MM.1S (cell line): ENCODE results near the gene EFNB1.

ENCODE experiments used
- DNase-seq: peaks from one replicate; pipeline ENCODE4 v3.0.0-alpha.2; 2015
- H2AFZ ChIP-seq: fragments of 300-600 bp; sonication (generic); 2 replicates; pipeline ENCODE4 v1.6.0; 2016; ENCODE audit warnings: antibody characterized with exemption, low read length
- H3F3A ChIP-seq: fragments of 300-600 bp; sonication (generic); 2 replicates; pipeline ENCODE4 v1.6.1; 2016; ENCODE audit warnings: mild to moderate bottlenecking, antibody characterized with exemption, low read length, moderate library complexity, mixed read lengths; ENCODE audit not compliant: insufficient read depth
- H3K27ac ChIP-seq: fragments of 300-600 bp; sonication (generic); 2 replicates; pipeline ENCODE4 v1.5.1; 2016; ENCODE audit warnings: mild to moderate bottlenecking, low read length
- H3K27me3 ChIP-seq: fragments of 300-600 bp; sonication (generic); replicated peaks from 2 replicates; pipeline ENCODE4 v1.6.0; 2016; ENCODE audit warnings: low read length; ENCODE audit not compliant: insufficient read depth
- H3K36me3 ChIP-seq: fragments of 300-600 bp; sonication (generic); replicated peaks from 2 replicates; pipeline ENCODE4 v1.6.1; 2016; ENCODE audit warnings: mild to moderate bottlenecking, low read length, mixed read lengths; ENCODE audit not compliant: insufficient read depth
- H3K4me1 ChIP-seq: fragments of 300-600 bp; sonication (generic); 2 replicates; pipeline ENCODE4 v1.6.1; 2016; ENCODE audit warnings: low read length, mixed read lengths
- H3K4me2 ChIP-seq: fragments of 300-600 bp; sonication (generic); 2 replicates; pipeline ENCODE4 v1.6.0; 2016; ENCODE audit warnings: low read depth, low read length
- H3K4me3 ChIP-seq: fragments of 300-600 bp; sonication (generic); 2 replicates; pipeline ENCODE4 v1.5.1; 2016; ENCODE audit warnings: low read length, mixed read lengths
- H3K79me2 ChIP-seq: fragments of 300-600 bp; sonication (generic); 2 replicates; pipeline ENCODE4 v1.6.1; 2016; ENCODE audit warnings: mixed run types, low read length, mixed read lengths
- H3K9ac ChIP-seq: fragments of 300-600 bp; sonication (generic); 2 replicates; pipeline ENCODE4 v1.6.1; 2016; ENCODE audit warnings: low read length, mixed read lengths
- H3K9me2 ChIP-seq: fragments of 300-600 bp; sonication (generic); replicated peaks from 2 replicates; pipeline ENCODE4 v1.6.1; 2016; ENCODE audit warnings: mild to moderate bottlenecking, low read length, mixed read lengths; ENCODE audit not compliant: insufficient read depth
- H3K9me3 ChIP-seq: fragments of 300-600 bp; sonication (generic); replicated peaks from 2 replicates; pipeline ENCODE4 v1.6.1; 2016; ENCODE audit warnings: mild to moderate bottlenecking, low read length, mixed read lengths; ENCODE audit not compliant: insufficient read depth
- H4K20me1 ChIP-seq: fragments of 300-600 bp; sonication (generic); 2 replicates; pipeline ENCODE4 v1.6.1; 2016; ENCODE audit warnings: mild to moderate bottlenecking, low read length, moderate library complexity, mixed read lengths; ENCODE audit not compliant: insufficient read depth
- EZH2 ChIP-seq: fragments of 300-600 bp; sonication (generic); optimal IDR thresholded peaks from 2 replicates; pipeline ENCODE3; 2017; ENCODE audit warnings: low read depth, mild to moderate bottlenecking, antibody characterized with exemption, low read length, mixed read lengths
- EZH2phosphoT487 ChIP-seq: fragments of 300-600 bp; sonication (generic); IDR thresholded peaks from 2 replicates; pipeline ENCODE4 v1.6.1; 2018; ENCODE audit warnings: antibody characterized with exemption, low read length
- TF ChIP-seq, protein P1 (sequence below): fragments of 300-600 bp; sonication (generic); IDR thresholded peaks from 2 replicates; pipeline ENCODE4 v1.5.1; 2016; ENCODE audit warnings: antibody characterized with exemption, low read length, mixed read lengths

Gene EFNB1

GRCh38 chrX:68853665-68854251, 24.9 kb downstream of the EFNB1 start:
- no peaks in the 10 kb centered on the region for H3K9me2 ChIP-seq
- no peaks in the 10 kb centered on the region for H3F3A ChIP-seq
- no peaks in the 10 kb centered on the region for H3K4me1 ChIP-seq
- H3K9me3 ChIP-seq, result no peaks in the 10 kb centered on the region
- no peak overlapping the region for H3K27ac ChIP-seq
- DNase-seq, result no peak
- no peak overlapping the region for H2AFZ ChIP-seq
- H3K27me3 ChIP-seq, result no peaks in the 10 kb centered on the region
- H3K4me2 ChIP-seq, result no peak overlapping the region
- H3K9ac ChIP-seq, result no peak overlapping the region
- TF ChIP-seq EZH2phosphoT487 (no peak), EZH2 (no peak)
- TF ChIP-seq, protein P1, sequence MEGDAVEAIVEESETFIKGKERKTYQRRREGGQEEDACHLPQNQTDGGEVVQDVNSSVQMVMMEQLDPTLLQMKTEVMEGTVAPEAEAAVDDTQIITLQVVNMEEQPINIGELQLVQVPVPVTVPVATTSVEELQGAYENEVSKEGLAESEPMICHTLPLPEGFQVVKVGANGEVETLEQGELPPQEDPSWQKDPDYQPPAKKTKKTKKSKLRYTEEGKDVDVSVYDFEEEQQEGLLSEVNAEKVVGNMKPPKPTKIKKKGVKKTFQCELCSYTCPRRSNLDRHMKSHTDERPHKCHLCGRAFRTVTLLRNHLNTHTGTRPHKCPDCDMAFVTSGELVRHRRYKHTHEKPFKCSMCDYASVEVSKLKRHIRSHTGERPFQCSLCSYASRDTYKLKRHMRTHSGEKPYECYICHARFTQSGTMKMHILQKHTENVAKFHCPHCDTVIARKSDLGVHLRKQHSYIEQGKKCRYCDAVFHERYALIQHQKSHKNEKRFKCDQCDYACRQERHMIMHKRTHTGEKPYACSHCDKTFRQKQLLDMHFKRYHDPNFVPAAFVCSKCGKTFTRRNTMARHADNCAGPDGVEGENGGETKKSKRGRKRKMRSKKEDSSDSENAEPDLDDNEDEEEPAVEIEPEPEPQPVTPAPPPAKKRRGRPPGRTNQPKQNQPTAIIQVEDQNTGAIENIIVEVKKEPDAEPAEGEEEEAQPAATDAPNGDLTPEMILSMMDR, result no peak
- H4K20me1 ChIP-seq, result no peaks in the 10 kb centered on the region
- no peaks in the 10 kb centered on the region for H3K36me3 ChIP-seq
- H3K79me2 ChIP-seq, result no peaks in the 10 kb centered on the region
- H3K4me3 ChIP-seq, result no peak overlapping the region

DNA sequence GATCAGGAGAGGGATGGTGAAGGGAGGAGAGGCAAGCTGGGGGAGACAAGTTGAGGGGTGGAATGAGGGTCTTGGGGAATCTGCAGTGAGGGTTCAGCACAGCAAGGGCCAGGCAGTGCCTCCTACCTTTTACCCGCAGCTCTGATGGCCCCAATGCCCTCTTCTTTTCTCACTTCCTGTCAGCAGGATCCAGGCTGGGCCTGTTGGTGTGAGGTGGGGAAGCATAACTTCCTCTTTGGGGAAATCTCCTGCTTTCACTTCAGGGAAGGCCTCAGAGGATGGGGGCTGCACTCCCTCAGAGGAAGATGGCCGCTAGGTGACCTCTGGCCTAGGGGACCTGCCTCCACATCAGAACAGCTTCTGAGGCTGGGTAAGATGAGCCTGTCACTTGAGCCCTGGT, 36.5 kb downstream of the EFNB1 start:
- no peaks in the 10 kb centered on the region for H3K9me3 ChIP-seq
- no peak for TF ChIP-seq EZH2phosphoT487
- TF ChIP-seq, protein P1, result no peak
- no peak overlapping the region for H2AFZ ChIP-seq
- H3K4me3 ChIP-seq, result no peak overlapping the region
- H3K27ac ChIP-seq, result no peak overlapping the region
- H3K4me2 ChIP-seq, result no peak overlapping the region
- H3K9ac ChIP-seq, result no peak overlapping the region
- H3K27me3 ChIP-seq, result no peaks in the 10 kb centered on the region
- H4K20me1 ChIP-seq, result no peaks in the 10 kb centered on the region
- H3F3A ChIP-seq, result no peaks in the 10 kb centered on the region
- no peaks in the 10 kb centered on the region for H3K9me2 ChIP-seq
- H3K36me3 ChIP-seq, result no peaks in the 10 kb centered on the region
- no peak for DNase-seq
- no peaks in the 10 kb centered on the region for H3K4me1 ChIP-seq
- H3K79me2 ChIP-seq, result no peaks in the 10 kb centered on the region

- DNase-seq, result no peak
- Histone ChIP-seq H3K79me2 (no peaks in the 10 kb centered on the region), H3K27me3 (no peaks in the 10 kb centered on the region), H3K27ac (no peak overlapping the region), H2AFZ (no peak overlapping the region), H3K9me3 (no peaks in the 10 kb centered on the region), H3K4me2 (no peak overlapping the region), H3K4me1 (no peaks in the 10 kb centered on the region), H3K36me3 (no peaks in the 10 kb centered on the region), H3K4me3 (no peak overlapping the region), H3K9ac (no peak overlapping the region), H3F3A (no peaks in the 10 kb centered on the region), H3K9me2 (no peaks in the 10 kb centered on the region), H4K20me1 (no peaks in the 10 kb centered on the region)
- no peak for TF ChIP-seq EZH2phosphoT487
- TF ChIP-seq, protein P1, result no peak
- no peak for TF ChIP-seq EZH2
These were observed 37.1 kb downstream of the EFNB1 start for GRCh38 chrX:68865926-68866325.
